SU-DHL-6 (cell line): ENCODE data around the gene FOLR1.

ENCODE experiments used
- H2AFZ ChIP-seq: fragments of 200-600 bp; sonication (generic); 2 replicates; pipeline ENCODE4 v1.6.1; 2014; ENCODE audit warnings: low read depth, mild to moderate bottlenecking, moderate library complexity, mixed read lengths, antibody characterized with exemption, low read length; ENCODE audit not compliant: severe bottlenecking
- H3F3A ChIP-seq: fragments of 200-600 bp; shearing (Covaris generic); 2 replicates; pipeline ENCODE4 v1.6.0; 2016; ENCODE audit warnings: antibody characterized with exemption, mild to moderate bottlenecking; ENCODE audit not compliant: insufficient read depth
- H3K27ac ChIP-seq: fragments of 200-600 bp; sonication (generic); 2 replicates; pipeline ENCODE4 v1.5.1; 2016; ENCODE audit warnings: low read depth, mild to moderate bottlenecking, low read length, moderate library complexity, mixed read lengths
- H3K27me3 ChIP-seq: fragments of 200-600 bp; sonication (generic), shearing (Covaris generic); 2 replicates; pipeline ENCODE4 v1.6.0; 2014; ENCODE audit warnings: mild to moderate bottlenecking, low read length
- H3K36me3 ChIP-seq: fragments of 200-600 bp; sonication (generic); 2 replicates; pipeline ENCODE4 v1.6.1; 2014; ENCODE audit warnings: mild to moderate bottlenecking, low read length, mixed read lengths
- H3K4me2 ChIP-seq: fragments of 300-600, 200-600 bp; shearing (Covaris generic), sonication (generic); 2 replicates; pipeline ENCODE4 v1.6.0; 2014; ENCODE audit warnings: low read length, low read depth, mild to moderate bottlenecking; ENCODE audit not compliant: poor library complexity, severe bottlenecking
- H3K4me3 ChIP-seq: fragments of 200-600 bp; sonication (generic); 2 replicates; pipeline ENCODE4 v1.5.1; 2014; ENCODE audit warnings: antibody characterized with exemption, low read length, mild to moderate bottlenecking, mixed read lengths; ENCODE audit not compliant: insufficient read depth, poor library complexity, severe bottlenecking
- H3K79me2 ChIP-seq: fragments of 200-600 bp; sonication (generic); 2 replicates; pipeline ENCODE4 v1.6.1; 2014; ENCODE audit warnings: mild to moderate bottlenecking, low read length, moderate library complexity; ENCODE audit not compliant: insufficient read depth
- H3K9ac ChIP-seq: fragments of 200-600 bp; sonication (generic); 2 replicates; pipeline ENCODE4 v1.7.0; 2014; ENCODE audit warnings: mild to moderate bottlenecking, low read length
- H3K9me2 ChIP-seq: fragments of 200-600 bp; sonication (generic); replicated peaks from 2 replicates; pipeline ENCODE4 v1.6.1; 2014; ENCODE audit warnings: low read length; ENCODE audit not compliant: insufficient read depth
- H3K9me3 ChIP-seq: fragments of 200-600 bp; sonication (generic); 2 replicates; pipeline ENCODE4 v1.6.1; 2014; ENCODE audit warnings: low read length, mixed read lengths; ENCODE audit not compliant: insufficient read depth
- H4K20me1 ChIP-seq: fragments of 200-600 bp; sonication (generic); 2 replicates; pipeline ENCODE4 v1.6.1; 2014; ENCODE audit warnings: low read depth, mild to moderate bottlenecking, antibody characterized with exemption, low read length, moderate library complexity, mixed read lengths
- EZH2phosphoT487 ChIP-seq: fragments of 200-600 bp; sonication (generic), shearing (Covaris generic); conservative IDR thresholded peaks from 2 replicates; pipeline ENCODE4 v1.6.1; 2018; ENCODE audit warnings: mild to moderate bottlenecking, antibody characterized with exemption, low read length, moderate library complexity, mixed read lengths
- TF ChIP-seq, protein P1 (sequence below): fragments of 200-600 bp; sonication (generic); IDR thresholded peaks from one replicate; pipeline ENCODE4 v1.5.1; 2017; ENCODE audit warnings: antibody characterized with exemption, mild to moderate bottlenecking, low read length, moderate library complexity; ENCODE audit not compliant: insufficient read depth, poor library complexity, severe bottlenecking

The FOLR1 gene

GRCh38 chr11:72188267-72188666 is 3.7 kb upstream of the FOLR1 start:
- H3K27me3 ChIP-seq = no peaks in the 10 kb centered on the region
- no peak overlapping the region for H3K4me3 ChIP-seq
- no peaks in the 10 kb centered on the region for H3K79me2 ChIP-seq
- H3K36me3 ChIP-seq = no peaks in the 10 kb centered on the region
- no peak overlapping the region for H3K9ac ChIP-seq
- H3K9me3 ChIP-seq = no peaks in the 10 kb centered on the region
- no peak overlapping the region for H3K27ac ChIP-seq
- H3K4me2 ChIP-seq = no peak overlapping the region
- TF ChIP-seq, protein P1, sequence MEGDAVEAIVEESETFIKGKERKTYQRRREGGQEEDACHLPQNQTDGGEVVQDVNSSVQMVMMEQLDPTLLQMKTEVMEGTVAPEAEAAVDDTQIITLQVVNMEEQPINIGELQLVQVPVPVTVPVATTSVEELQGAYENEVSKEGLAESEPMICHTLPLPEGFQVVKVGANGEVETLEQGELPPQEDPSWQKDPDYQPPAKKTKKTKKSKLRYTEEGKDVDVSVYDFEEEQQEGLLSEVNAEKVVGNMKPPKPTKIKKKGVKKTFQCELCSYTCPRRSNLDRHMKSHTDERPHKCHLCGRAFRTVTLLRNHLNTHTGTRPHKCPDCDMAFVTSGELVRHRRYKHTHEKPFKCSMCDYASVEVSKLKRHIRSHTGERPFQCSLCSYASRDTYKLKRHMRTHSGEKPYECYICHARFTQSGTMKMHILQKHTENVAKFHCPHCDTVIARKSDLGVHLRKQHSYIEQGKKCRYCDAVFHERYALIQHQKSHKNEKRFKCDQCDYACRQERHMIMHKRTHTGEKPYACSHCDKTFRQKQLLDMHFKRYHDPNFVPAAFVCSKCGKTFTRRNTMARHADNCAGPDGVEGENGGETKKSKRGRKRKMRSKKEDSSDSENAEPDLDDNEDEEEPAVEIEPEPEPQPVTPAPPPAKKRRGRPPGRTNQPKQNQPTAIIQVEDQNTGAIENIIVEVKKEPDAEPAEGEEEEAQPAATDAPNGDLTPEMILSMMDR = no peak
- no peak for TF ChIP-seq EZH2phosphoT487
- no peak overlapping the region for H2AFZ ChIP-seq
- no peaks in the 10 kb centered on the region for H3F3A ChIP-seq
- H4K20me1 ChIP-seq = no peaks in the 10 kb centered on the region
- no peaks in the 10 kb centered on the region for H3K9me2 ChIP-seq

- H3K9ac ChIP-seq = no peak overlapping the region
- TF ChIP-seq, protein P1 = no peak
- TF ChIP-seq EZH2phosphoT487 = no peak
These were observed 2.3 kb upstream of the FOLR1 start for GRCh38 chr11:72189455-72190250.

GRCh38 chr11:72190631-72191071 is 1.3 kb upstream of the FOLR1 start:
- Histone ChIP-seq H3K27me3 (no peaks in the 10 kb centered on the region), H4K20me1 (no peaks in the 10 kb centered on the region), H3K4me2 (no peak overlapping the region)

More at GRCh38 chr11:72189455-72190250, 2.3 kb upstream of the FOLR1 start:
- H2AFZ ChIP-seq = no peak overlapping the region
- H3K9me2 ChIP-seq = no peaks in the 10 kb centered on the region
- H3K4me3 ChIP-seq = no peak overlapping the region
- H3K36me3 ChIP-seq = no peaks in the 10 kb centered on the region
- no peaks in the 10 kb centered on the region for H3K27me3 ChIP-seq
- no peak overlapping the region for H3K4me2 ChIP-seq
- H4K20me1 ChIP-seq = no peaks in the 10 kb centered on the region
- H3F3A ChIP-seq = no peaks in the 10 kb centered on the region
- no peaks in the 10 kb centered on the region for H3K9me3 ChIP-seq
- H3K27ac ChIP-seq = no peak overlapping the region
- no peaks in the 10 kb centered on the region for H3K79me2 ChIP-seq

More at GRCh38 chr11:72190631-72191071, 1.3 kb upstream of the FOLR1 start:
- TF ChIP-seq EZH2phosphoT487 = no peak
- TF ChIP-seq, protein P1 = no peak
- Histone ChIP-seq H3K9ac (no peak overlapping the region), H2AFZ (no peak overlapping the region), H3K27ac (no peak overlapping the region), H3K9me2 (no peaks in the 10 kb centered on the region), H3K79me2 (no peaks in the 10 kb centered on the region), H3K36me3 (no peaks in the 10 kb centered on the region), H3K4me3 (no peak overlapping the region), H3K9me3 (no peaks in the 10 kb centered on the region), H3F3A (no peaks in the 10 kb centered on the region)
